Smooth muscle cell (in vitro differentiated cells): ENCODE data around the gene AP4S1. TPM values are rescaled to one million over a fixed set of nuclear protein-coding genes. Genes with fewer than 3 reads are reported as not detected.
"Not testable (repeated sequence)": the region's sequence is repeated elsewhere in the genome, so short reads cannot be mapped to it uniquely, and the experiment has no call there.

Source experiments
- DNase-seq: peaks from one replicate; lab custom pipeline; 2025; ENCODE audit not compliant: unreplicated experiment; lab: John Stamatoyannopoulos, UW
- H2AFZ ChIP-seq: fragments of 200-600 bp; sonication (generic); 2 replicates; pipeline ENCODE4 v1.6.0; 2016; ENCODE audit warnings: antibody characterized with exemption, low read depth, mild to moderate bottlenecking
- H3F3A ChIP-seq: fragments of 200-600 bp; sonication (generic); 2 replicates; pipeline ENCODE4 v1.6.0; 2017; ENCODE audit warnings: antibody characterized with exemption, low read depth
- H3K27ac ChIP-seq: fragments of 200-600 bp; sonication (generic); 2 replicates; pipeline ENCODE4 v1.5.1; 2016; ENCODE audit warnings: low read depth, mild to moderate bottlenecking
- H3K27me3 ChIP-seq: fragments of 200-600 bp; sonication (generic); 2 replicates; pipeline ENCODE4 v1.6.1; 2016; ENCODE audit warnings: low read depth, mild to moderate bottlenecking
- H3K36me3 ChIP-seq: fragments of 200-600 bp; sonication (generic); 2 replicates; pipeline ENCODE4 v1.5.1; 2016; ENCODE audit warnings: low read depth
- H3K4me1 ChIP-seq: fragments of 200-600 bp; sonication (generic); 2 replicates; pipeline ENCODE4 v1.5.1; 2016; ENCODE audit warnings: low read depth
- H3K4me2 ChIP-seq: fragments of 200-600 bp; sonication (generic); 2 replicates; pipeline ENCODE4 v1.6.0; 2016; ENCODE audit warnings: mild to moderate bottlenecking
- H3K4me3 ChIP-seq: fragments of 200-600 bp; sonication (generic); 2 replicates; pipeline ENCODE4 v1.5.1; 2016; ENCODE audit warnings: mild to moderate bottlenecking
- H3K79me2 ChIP-seq: fragments of 200-600 bp; sonication (generic); 2 replicates; pipeline ENCODE4 v1.6.0; 2016; ENCODE audit warnings: low read depth, mild to moderate bottlenecking
- H3K9ac ChIP-seq: fragments of 200-600 bp; sonication (generic); 2 replicates; pipeline ENCODE4 v1.6.0; 2016; ENCODE audit warnings: low read depth
- H3K9me3 ChIP-seq: fragments of 200-600 bp; sonication (generic); replicated peaks from 2 replicates; pipeline ENCODE4 v1.5.1; 2016; ENCODE audit warnings: low read depth
- H4K20me1 ChIP-seq: fragments of 200-600 bp; sonication (generic); 2 replicates; pipeline ENCODE4 v1.6.0; 2016; ENCODE audit warnings: low read depth
- WGBS: methylation state at CpG from one replicate; pipeline ENCODE4 v1.1.7; 2016; ENCODE audit warnings: low lambda C conversion rate; 5-methylcytosine and 5-hydroxymethylcytosine counted together
- polyA plus RNA-seq: library from polyadenylated mRNA; unstranded; fragments of >200 nt; fragmentation: Nextera tagmentation; extraction: Ambion mirVana; gene quantifications from 2 replicates; pipeline ENCODE4 v1.2.1, GENCODE V29; 2016
- total RNA-seq: library from RNA; depleted of rRNA; stranded (reverse); fragments of >200 nt; gene quantifications from 2 replicates; pipeline ENCODE4 v1.2.3, GENCODE V29; 2014
- TF ChIP-seq, protein P1 (sequence below): fragments of 200-600 bp; sonication (generic); IDR thresholded peaks from 2 replicates; pipeline ENCODE4 v1.5.1; 2017; ENCODE audit warnings: borderline replicate concordance, mild to moderate bottlenecking, antibody characterized with exemption; ENCODE audit not compliant: insufficient read depth, poor library complexity, severe bottlenecking

The AP4S1 gene
- total and polyA plus RNA-seq, 2 experiments from 2014 or later: 4.1 to 7.6 TPM

GRCh38 chr14:31047503-31047902 is 22.1 kb downstream of the AP4S1 start:
- no peaks in the 10 kb centered on the region for H3K27me3 ChIP-seq
- H3K79me2 ChIP-seq: no peaks in the 10 kb centered on the region
- H3K9me3 ChIP-seq: no peaks in the 10 kb centered on the region
- no peaks in the 10 kb centered on the region for H3K36me3 ChIP-seq
- H2AFZ ChIP-seq: no peak overlapping the region
- TF ChIP-seq, protein P1, sequence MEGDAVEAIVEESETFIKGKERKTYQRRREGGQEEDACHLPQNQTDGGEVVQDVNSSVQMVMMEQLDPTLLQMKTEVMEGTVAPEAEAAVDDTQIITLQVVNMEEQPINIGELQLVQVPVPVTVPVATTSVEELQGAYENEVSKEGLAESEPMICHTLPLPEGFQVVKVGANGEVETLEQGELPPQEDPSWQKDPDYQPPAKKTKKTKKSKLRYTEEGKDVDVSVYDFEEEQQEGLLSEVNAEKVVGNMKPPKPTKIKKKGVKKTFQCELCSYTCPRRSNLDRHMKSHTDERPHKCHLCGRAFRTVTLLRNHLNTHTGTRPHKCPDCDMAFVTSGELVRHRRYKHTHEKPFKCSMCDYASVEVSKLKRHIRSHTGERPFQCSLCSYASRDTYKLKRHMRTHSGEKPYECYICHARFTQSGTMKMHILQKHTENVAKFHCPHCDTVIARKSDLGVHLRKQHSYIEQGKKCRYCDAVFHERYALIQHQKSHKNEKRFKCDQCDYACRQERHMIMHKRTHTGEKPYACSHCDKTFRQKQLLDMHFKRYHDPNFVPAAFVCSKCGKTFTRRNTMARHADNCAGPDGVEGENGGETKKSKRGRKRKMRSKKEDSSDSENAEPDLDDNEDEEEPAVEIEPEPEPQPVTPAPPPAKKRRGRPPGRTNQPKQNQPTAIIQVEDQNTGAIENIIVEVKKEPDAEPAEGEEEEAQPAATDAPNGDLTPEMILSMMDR: no peak
- no peak overlapping the region for H3K9ac ChIP-seq
- DNase-seq: no peak
- H3K4me2 ChIP-seq: no peak overlapping the region
- no peak overlapping the region for H3K27ac ChIP-seq
- no peaks in the 10 kb centered on the region for H3K4me1 ChIP-seq
- H3K4me3 ChIP-seq: no peak overlapping the region
- no peaks in the 10 kb centered on the region for H3F3A ChIP-seq
- H4K20me1 ChIP-seq: no peaks in the 10 kb centered on the region
- WGBS: 96% methylated on average over 10 of the region's 10 CpGs

DNA sequence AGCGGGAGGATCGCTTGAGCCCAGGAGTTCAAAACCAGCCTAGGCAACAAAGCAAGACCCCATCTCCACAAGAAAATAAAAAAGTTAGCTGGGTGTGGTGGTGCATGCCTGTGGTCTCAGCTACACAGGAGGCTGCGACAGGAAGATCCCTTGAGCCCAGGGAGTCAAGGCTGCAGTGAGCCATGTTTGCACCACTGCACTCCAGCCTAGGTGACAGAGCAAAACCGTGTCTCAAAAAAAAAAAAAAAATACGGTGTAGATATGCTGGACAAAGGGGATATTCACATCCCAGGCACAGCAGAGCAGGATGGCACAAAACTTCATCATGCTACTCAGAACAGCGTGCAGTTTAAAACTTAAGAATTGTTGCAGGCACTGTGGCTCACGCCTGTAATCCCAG is 25.6 kb downstream of the AP4S1 start:
- 88% methylated on average over 7 of the region's 7 CpGs for WGBS
- TF ChIP-seq, protein P1: no peak

DNA sequence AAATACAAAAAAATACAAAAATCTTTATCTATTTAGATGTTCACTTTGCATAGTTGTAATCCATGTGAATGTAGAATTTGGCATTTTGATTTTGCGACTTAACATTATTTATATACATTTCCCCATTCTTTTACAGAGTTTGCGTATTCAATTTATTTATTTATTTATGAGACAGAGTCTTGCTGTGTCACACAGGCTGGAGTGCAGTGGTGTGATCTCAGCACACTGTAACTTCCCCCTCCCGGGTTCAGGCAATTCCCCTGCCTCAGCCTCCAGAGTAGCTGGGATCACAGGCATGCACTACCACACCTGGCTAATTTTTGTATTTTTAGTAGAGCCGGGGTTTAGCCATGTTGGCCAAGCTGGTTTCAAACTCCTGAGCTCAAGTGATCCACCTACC is 26.1 kb downstream of the AP4S1 start:
- WGBS: 66% methylated on average over 4 of the region's 4 CpGs
- Histone ChIP-seq H3K79me2 (no peaks in the 10 kb centered on the region), H3K27ac (no peak overlapping the region), H2AFZ (no peak overlapping the region), H3K9ac (no peak overlapping the region), H4K20me1 (peaks cover 3% of the 10 kb centered on the region), H3K4me3 (no peak overlapping the region), H3K9me3 (no peaks in the 10 kb centered on the region), H3K27me3 (no peaks in the 10 kb centered on the region), H3F3A (no peaks in the 10 kb centered on the region), H3K4me2 (no peak overlapping the region), H3K36me3 (no peaks in the 10 kb centered on the region), H3K4me1 (no peaks in the 10 kb centered on the region)
- DNase-seq: no peak
- TF ChIP-seq, protein P1: no peak

More for the DNA sequence above, 25.6 kb downstream of the AP4S1 start:
- H3F3A ChIP-seq: no peaks in the 10 kb centered on the region
- no peak overlapping the region for H3K4me2 ChIP-seq
- no peaks in the 10 kb centered on the region for H3K36me3 ChIP-seq
- no peak for DNase-seq
- no peaks in the 10 kb centered on the region for H3K4me1 ChIP-seq
- H3K27me3 ChIP-seq: no peaks in the 10 kb centered on the region
- H3K9me3 ChIP-seq: no peaks in the 10 kb centered on the region
- H4K20me1 ChIP-seq: peaks cover 3% of the 10 kb centered on the region
- H3K9ac ChIP-seq: no peak overlapping the region
- no peak overlapping the region for H3K27ac ChIP-seq
- H3K4me3 ChIP-seq: no peak overlapping the region
- no peaks in the 10 kb centered on the region for H3K79me2 ChIP-seq
- H2AFZ ChIP-seq: no peak overlapping the region

DNA sequence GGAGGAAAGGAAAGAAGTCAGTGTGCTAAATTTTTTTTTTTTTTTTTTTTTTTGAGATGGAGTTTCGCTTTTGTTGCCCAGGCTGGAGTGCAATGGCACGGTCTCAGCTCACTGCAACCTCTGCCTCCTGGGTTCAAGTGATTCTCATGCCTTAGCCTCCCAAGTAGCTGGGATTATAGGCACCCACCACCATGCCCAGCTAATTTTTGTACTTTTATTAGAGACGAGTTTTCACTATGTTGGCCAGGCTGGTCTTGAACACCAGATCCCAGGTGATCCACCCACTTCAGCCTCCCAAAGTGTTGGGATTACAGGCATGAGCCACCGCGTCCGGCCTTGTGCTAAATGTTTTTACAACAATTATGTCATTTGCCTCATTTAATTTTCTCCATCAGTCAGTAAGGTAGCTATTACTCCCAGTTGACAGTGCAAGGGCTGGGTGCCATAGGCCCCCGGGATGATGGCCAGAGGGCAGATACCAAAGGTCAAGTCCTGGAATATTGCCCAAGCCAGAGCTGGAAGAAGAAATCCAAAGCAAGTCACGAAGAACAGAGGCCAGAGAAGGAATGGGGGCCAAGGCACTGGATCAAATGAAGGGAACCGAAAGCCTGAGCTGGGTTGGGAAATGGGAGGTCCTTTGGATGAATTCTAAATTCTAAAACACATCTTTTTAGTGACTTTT is 27.6 kb downstream of the AP4S1 start:
- not testable (repeated sequence) for H2AFZ ChIP-seq, H4K20me1 ChIP-seq, H3F3A ChIP-seq, H3K4me3 ChIP-seq, H3K9ac ChIP-seq, H3K9me3 ChIP-seq, H3K27ac ChIP-seq, H3K79me2 ChIP-seq, H3K27me3 ChIP-seq, DNase-seq, H3K4me2 ChIP-seq, H3K36me3 ChIP-seq, H3K4me1 ChIP-seq
- WGBS: 97% methylated on average over 9 of the region's 9 CpGs
